ENCODE results near the gene RUSF1.

DNA sequence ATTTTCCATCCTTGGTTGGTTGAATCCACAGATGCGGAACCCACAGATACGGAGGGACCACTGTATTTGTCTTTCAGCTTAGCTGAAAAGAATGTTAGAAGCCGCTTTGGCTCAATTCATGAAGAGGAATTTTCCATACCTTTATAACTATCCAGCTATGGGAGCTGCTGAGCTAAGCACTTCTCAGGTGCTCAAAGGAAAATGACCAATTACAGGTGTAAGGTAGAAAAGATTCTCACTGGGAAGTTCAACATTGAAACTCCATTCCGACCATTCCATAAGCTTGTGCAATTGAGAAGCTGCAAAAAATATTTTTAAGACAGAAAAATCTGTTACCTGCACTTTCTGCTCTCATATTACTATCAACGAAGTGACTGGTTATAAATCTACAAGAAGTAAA lies 22.2 kb upstream of the RUSF1 start:
- TF ChIP-seq, protein P1, sequence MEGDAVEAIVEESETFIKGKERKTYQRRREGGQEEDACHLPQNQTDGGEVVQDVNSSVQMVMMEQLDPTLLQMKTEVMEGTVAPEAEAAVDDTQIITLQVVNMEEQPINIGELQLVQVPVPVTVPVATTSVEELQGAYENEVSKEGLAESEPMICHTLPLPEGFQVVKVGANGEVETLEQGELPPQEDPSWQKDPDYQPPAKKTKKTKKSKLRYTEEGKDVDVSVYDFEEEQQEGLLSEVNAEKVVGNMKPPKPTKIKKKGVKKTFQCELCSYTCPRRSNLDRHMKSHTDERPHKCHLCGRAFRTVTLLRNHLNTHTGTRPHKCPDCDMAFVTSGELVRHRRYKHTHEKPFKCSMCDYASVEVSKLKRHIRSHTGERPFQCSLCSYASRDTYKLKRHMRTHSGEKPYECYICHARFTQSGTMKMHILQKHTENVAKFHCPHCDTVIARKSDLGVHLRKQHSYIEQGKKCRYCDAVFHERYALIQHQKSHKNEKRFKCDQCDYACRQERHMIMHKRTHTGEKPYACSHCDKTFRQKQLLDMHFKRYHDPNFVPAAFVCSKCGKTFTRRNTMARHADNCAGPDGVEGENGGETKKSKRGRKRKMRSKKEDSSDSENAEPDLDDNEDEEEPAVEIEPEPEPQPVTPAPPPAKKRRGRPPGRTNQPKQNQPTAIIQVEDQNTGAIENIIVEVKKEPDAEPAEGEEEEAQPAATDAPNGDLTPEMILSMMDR (conservative IDR thresholded peaks at IDR 0.05 in 1 of 2, IDR thresholded peaks at IDR 0.05 in 1 of 2; ENCODE audit: low read depth in 1 of 2, low read length in 2 of 2), result no peak
- no peak for TF ChIP-seq EZH2 (IDR thresholded peaks at IDR 0.05; ENCODE audit: low read length, missing control alignments)
